OCI-LY7 (cell line): ENCODE results near the gene HDGFL2.

Source experiments
- CTCF ChIP-seq: fragments of 200-600 bp; sonication (generic); conservative IDR thresholded peaks from 2 replicates; pipeline ENCODE4 v1.5.1; 2014; ENCODE audit warnings: mild to moderate bottlenecking, antibody characterized with exemption, low read length, moderate library complexity, mixed read lengths
- EZH2phosphoT487 ChIP-seq: fragments of 200-600 bp; sonication (generic); IDR thresholded peaks from 2 replicates; pipeline ENCODE4 v1.6.1; 2018; ENCODE audit warnings: low read depth, borderline replicate concordance, mild to moderate bottlenecking, mixed run types, antibody characterized with exemption, low read length, moderate library complexity, mixed read lengths

- no peak for TF ChIP-seq CTCF
- TF ChIP-seq EZH2phosphoT487: no peak
Measured at GRCh38 chr19:4456476-4456842, 15.6 kb upstream of the HDGFL2 start.
